Stimulated activated CD8-positive, alpha-beta memory T cell treated with anti-CD3 and anti-CD28 coated beads, Interleukin-15, amount 100 ng/mL, for 48 hours (primary cell): ENCODE data around the gene IDE.
"Not testable (repeated sequence)": the region's sequence is repeated elsewhere in the genome, so short reads cannot be mapped to it uniquely, and the experiment has no call there.

ENCODE experiments used
- DNase-seq, 2 donors: peaks; one replicate each; pipeline ENCODE4 v3.0.0-alpha.2; 2020; ENCODE audit warnings: low read depth in 2 of 2

Gene IDE

DNA sequence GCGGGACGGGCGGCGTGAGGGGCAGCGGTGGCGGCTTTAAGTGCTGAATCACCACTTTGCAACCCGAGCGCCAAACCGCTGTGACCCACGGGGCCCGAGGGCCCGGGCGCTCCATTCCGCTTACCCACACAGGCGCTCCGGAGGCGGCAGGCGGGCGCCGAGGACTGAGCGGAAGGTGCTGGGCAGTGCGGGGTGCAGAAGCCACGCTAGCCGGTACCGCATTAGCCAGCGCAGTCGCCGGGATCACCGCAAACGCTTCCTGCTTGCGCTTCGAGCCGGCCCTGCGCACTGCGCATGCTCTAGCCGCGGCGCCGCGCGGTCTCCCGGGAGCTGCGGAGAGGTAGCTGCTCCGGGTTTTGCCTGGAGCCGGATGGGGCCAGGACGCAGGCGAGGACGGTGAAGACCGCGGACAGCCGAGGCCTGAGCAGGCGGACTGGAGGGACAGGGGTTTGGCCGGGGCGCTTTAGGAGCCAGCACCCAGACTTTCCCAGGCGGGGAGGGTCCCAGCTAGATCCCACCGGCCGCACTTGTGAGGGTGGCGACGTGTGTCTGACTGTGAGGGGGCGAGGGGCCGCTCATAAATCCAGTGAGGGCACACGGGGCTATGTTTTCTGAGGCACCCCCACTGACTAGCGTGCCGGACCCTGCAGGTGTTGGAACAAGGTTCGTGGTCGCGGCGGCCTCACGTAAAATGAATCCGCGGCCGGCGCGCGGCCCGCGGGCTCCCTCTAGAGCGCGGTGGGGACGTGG, at the start of gene IDE:
Gene IDE, minus strand, starts transcription at position 296 of the 750 bp plus-strand sequence. Its CDS starts 74 bp downstream, at position 222.
- peak; percentile 74 to 75 for DNase-seq

DNA sequence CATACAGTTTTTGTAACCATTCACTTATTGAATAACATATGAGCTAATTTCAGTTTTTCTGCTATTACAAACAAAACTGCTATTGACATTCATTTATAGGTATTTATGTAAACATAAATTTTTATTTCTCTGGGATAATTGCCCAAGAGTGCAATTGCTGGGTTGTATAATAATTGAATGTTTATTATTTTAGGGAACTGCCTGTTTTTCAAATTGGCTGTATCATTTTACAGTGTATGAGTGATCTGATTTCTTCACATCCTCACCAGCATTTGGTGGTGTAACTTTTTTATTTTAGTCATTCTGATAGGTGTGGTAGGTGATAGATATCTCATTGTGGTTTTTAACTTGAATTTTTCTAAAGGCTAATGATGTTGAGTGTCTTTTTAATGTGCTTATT, 45.5 kb upstream of the IDE start:
- no peak for DNase-seq

DNA sequence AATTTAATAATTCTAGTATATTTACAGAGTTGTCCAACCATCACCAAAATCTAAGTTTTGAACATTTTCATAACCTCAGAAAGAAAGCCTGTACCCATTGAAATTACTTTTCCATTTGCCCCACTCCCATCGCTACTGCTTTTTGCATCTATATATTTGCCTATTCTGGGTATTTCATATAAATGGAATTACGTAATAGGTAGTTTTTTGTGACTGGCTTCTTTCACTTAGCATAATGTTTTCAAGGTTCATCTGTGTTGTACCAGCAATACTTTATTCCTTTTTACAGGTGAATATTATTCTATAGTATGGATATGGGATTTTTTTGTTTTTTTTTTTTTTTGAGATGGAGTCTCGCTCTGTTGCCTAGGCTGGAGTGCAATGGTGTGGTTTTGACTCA, 41.6 kb upstream of the IDE start:
- DNase-seq: no peak

DNA sequence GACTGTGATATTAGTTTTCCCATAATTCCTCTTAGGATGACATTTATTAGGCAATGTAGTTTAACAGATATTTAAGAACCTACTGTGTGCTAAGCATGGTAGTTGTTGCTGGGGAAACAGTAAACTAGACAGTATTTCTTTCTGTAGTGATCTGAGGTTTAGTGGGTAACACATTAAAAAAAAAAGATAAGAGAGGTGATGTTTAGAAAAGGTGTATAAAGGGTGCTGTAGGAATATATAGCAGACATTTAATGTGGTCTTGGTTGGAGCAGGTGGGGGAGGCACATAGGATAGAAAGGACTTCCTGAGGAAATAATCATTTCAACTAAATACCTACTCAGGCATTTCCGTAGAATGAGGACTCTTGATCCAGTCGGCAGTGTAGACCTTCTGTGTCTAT, 30.9 kb upstream of the IDE start:
- DNase-seq: no peak

DNA sequence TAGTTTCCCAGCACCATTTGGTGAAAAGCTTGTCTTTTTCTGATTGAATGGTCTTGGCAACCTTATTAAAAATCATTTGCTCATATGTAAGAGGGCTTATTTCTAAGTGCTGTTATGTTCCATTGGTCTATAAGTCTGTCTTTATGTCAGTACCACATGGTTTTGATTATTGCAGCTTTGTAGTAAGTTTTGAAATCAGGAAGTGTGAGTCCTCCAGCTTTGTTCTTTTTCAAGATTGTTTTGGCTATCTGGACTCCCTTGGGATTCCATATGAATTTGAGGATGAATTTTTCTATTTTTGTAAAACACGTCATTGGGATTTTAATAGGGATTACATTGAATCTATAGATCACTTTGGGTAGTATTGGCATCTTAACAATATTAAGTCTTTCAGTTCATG, 24.4 kb upstream of the IDE start:
- no peak for DNase-seq

- no peak for DNase-seq
Measured at GRCh38 chr10:92595505-92595904, 21.6 kb upstream of the IDE start.

DNA sequence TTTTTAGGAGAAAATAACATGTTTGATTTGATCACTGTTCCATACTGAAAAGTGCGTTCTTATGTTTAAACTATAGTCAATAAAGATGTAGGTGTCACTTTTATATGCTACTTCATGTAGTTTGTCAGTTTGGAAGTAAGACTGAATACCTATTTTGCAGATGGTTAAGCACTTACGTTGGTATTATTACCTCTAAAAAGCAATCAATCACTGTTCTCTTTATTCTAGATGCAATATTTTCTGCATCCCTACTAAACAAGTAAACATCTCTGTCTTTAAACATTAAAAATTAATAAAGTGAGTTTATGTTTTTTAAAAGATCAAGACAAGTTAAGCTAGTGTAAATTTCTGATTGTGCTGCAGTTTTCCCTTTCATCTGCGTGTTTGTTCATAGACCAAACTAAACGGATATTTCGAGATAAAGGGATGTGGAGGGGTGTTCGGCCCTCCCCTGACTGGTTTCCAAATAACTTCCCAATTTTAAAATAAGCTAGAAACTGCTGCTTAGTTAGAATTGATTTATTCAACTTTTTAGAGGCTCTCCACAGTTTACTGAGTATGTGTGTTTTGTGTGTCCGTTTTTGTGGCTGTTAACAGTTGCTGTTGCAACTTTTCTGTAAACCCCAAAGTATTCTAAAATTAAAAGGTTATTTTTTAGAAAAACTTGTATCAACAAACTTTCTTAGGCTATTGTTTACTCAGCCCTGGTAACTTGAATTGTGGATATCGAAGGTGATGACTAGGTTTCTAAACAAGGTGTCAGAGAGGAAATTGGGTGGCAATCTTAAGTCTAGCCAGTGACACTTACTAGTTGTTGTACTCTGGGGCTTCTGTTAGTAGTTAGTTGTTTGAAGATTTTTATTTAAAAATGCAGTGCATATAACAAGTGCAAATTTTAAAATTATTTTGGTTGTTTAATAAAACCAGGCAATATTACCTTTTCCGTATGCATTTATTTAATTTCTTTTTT, 20.0 kb upstream of the IDE start:
- DNase-seq: no peak

GRCh38 chr10:92592761-92593618, 19.1 kb upstream of the IDE start, which contains the start of gene KIF11:
Gene KIF11 (plus strand): TSS chr10:92593130. CDS start chr10:92593376, 246 bp downstream.
- peak; percentile 96 for DNase-seq

GRCh38 chr10:92591550-92592022, 17.7 kb upstream of the IDE start:
- peak; percentile 91 to 92 for DNase-seq

GRCh38 chr10:92590623-92591549, 17.0 kb upstream of the IDE start:
- no peak for DNase-seq

DNA sequence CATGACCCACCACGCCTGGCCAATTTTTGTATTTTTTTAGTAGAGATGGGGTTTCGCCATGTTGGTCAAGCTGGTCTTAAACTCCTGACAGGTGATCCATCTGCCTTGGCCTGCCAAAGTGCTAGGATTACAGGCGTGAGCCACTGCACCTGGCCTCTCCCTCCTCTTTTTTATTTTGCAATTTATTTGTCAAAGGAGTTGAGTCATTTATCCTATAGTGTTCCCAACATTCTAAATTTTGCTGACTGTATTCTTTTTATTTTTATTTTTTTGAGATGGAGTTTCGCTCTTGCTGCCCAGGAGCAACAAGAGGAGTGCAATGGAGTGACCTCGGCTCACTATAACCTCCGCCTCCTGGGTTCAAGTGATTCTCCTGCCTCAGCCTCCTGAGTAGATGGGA, 8.5 kb upstream of the IDE start:
- not testable (repeated sequence) for DNase-seq

DNA sequence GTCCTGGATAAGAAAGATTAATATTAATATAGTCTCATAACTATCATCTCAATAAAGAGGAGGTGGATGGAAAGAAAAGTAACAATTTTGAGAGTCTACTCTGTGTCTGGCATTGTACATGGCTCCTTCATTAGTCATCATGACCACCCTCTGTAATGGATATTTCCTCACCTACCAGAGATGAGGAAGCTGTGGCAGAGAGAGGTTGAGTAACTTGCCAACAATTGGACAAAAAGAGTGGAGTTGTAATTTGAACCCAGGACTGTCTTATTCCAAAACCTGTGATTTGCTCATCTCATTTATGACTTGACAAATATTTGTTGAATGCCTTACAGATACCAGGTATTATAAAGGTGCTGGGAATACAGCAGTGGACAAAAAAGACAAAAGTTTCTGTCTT, 2.1 kb upstream of the IDE start:
- no peak for DNase-seq

DNA sequence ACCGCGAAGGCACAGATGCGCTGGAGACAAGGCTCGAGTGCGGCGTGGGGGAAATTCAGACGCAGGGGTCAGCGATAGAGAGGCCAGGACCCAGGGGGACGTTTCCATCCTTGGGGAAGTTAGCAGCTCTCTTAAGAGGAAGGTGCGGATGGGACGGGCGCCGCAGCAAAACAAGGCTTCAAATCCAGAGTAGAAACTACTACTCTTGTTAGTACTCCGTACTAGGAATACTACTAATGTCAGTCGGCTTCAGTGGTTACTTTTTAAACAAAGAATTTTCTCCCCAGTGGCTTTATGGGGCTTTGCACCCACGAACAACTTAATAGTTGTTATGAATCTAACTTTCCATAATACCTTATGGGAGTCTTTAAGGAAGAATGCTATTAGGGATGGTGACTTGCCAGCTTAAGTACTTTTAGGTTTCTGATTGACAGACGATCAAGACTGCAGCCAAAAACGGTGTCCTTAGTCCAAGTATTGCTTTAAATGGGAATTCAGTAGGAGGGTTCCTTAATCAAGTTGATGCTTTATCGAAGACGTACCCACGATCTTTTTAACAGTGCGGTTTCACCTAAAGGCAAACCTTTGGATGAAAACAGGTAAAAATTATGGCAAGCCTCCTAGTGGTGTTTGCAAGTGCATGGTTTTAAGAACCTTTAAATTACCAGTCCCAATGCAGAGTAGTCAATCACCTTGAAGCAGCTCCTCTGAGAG, 812 bp upstream of the IDE start:
- DNase-seq: no peak

DNA sequence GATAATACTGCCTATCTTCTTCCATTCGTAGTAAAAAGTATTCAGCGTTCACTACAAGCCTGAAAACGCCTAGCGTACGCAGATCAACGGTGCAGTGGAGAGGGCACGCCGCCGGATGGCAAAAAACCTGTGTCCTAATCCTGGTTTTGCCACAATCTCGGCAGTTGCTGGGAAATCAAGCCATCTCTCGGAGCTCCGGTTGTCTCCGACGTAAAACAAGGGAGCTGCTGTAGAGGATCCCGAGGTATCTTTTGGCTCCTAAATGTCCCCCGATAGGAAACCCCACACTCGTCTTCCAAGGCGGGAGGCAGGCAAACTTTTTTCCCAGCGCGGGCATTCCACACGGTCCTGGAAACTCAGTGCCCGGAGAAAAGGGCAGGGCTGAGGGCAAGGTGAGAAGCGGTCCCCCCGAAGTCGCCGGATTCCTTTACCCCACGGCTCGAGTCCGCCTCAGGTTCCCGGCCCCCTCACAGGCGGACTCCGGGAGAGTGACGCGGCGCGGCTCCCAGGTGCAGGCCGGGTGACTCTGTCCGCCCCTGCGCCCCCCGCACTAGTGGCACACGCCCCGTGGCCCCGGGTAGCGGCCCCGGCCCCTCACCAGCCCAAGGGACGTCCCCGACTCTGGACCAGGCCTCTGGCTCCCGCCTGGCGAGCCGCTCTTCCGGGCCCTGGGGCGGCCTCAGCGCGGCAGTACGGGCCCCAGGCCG, 649 bp downstream of the IDE start:
- DNase-seq: peak in 1 of 2 donors; percentile 16

DNA sequence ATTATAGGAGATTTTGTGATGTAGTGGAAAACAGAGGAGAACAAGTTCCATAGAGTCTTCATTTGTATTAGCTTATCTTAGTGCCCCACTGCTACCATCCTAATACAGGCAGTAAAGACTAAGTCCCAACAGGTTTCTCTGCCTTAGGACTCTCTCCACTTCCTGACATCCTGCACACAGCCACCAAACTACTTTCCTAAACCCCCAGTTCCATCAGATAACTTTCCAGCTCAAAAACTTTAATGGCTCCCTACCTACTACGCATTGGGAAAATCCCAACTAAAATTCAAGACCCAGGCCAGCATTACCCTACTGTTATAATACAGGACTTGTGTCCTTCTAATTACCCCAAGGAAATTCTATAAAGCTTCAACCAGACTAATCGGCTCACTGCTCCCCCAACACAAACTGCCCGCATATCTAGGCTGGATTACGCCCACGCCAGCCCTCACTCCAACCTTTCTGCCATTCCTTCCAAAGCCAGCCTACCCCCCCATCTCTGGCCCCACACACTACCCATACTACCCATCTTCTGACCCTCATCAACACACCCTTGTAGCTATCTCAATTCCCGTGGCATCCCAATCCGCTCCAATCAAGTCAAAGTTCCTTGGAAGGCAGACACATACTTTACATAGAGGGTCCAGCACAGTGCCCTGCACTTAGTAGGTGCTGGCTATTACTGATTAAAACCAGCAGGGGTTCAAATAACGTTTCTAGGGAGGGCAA, 1.4 kb downstream of the IDE start:
- no peak for DNase-seq

DNA sequence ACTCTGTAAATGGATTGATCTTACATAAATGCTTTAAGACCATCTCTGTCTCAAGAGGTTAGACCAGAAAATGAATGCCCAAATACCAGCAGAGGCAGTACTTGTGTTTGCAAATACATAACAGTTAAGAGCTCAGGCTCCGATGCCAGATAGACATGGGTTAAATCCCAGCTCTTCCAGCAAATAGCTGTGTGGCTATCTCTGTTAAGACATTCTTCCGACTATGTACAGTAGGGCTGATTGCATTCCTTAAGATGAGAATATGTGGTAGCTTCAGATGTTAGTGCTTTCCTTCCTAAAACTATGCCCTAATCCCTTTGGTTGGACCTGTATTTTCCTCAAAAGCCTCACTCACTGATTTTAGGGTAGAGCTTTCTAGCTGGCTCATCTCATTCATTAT, 2.2 kb downstream of the IDE start:
- DNase-seq: no peak

- DNase-seq: not testable (repeated sequence)
Measured at GRCh38 chr10:92569663-92570062, 4.2 kb downstream of the IDE start.

- DNase-seq: no peak
Measured at GRCh38 chr10:92569071-92569470, 4.8 kb downstream of the IDE start.
